ENCODE results near the gene KCNG3.

The KCNG3 gene

GRCh38 chr2:42425697-42426096 is 68.1 kb downstream of the KCNG3 start:
- Histone ChIP-seq H3K4me1 (ENCODE audit: control insufficient read depth, insufficient read depth, low read length) (no peaks in the 10 kb centered on the region), H3K9me3 (ENCODE audit: control insufficient read depth, insufficient read depth, low read length) (no peaks in the 10 kb centered on the region), H3K36me3 (ENCODE audit: control insufficient read depth, insufficient read depth, low read length) (0 out of 2 replicates have a peak, but pooled peaks cover 4% of the 10 kb centered on the region), H3K4me3 (ENCODE audit: low read depth, low read length) (no peak overlapping the region), H3K27ac (ENCODE audit: low read depth, low read length) (no peak overlapping the region), H3K9ac (ENCODE audit: low read depth, low read length) (no peak overlapping the region), H3K27me3 (ENCODE audit: control insufficient read depth, insufficient read depth, low read length) (no peaks in the 10 kb centered on the region)

DNA sequence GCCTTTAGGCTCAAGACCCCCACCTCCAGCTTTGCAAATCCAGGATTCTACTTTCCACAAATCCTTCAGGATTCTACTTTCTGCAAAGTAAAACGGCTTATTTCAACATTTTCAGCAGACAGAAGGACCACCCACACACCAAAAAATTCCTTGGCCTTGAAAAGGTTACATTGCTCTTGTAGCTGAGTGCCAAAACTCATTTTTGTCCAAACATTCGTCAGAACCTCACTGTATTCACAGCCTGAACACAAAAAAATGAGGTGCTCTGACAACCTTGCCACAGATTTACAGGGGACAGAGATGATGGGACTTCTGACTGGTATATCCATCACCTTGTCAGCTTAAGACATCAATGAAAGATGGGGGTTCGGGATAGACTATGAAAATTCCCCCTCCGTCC is 69.7 kb downstream of the KCNG3 start:
- Histone ChIP-seq H3K9me3 (ENCODE audit: control insufficient read depth, insufficient read depth, low read length) (no peaks in the 10 kb centered on the region), H3K36me3 (ENCODE audit: control insufficient read depth, insufficient read depth, low read length) (no peaks in the 10 kb centered on the region), H3K4me1 (ENCODE audit: control insufficient read depth, insufficient read depth, low read length) (no peaks in the 10 kb centered on the region), H3K9ac (ENCODE audit: low read depth, low read length) (no peak overlapping the region), H3K27me3 (ENCODE audit: control insufficient read depth, insufficient read depth, low read length) (no peaks in the 10 kb centered on the region), H3K4me3 (ENCODE audit: low read depth, low read length) (no peak overlapping the region), H3K27ac (ENCODE audit: low read depth, low read length) (no peak overlapping the region)

- Histone ChIP-seq H3K9me3 (ENCODE audit: control insufficient read depth, insufficient read depth, low read length) (no peaks in the 10 kb centered on the region), H3K4me3 (ENCODE audit: low read depth, low read length) (no peak overlapping the region), H3K27me3 (ENCODE audit: control insufficient read depth, insufficient read depth, low read length) (no peaks in the 10 kb centered on the region), H3K36me3 (ENCODE audit: control insufficient read depth, insufficient read depth, low read length) (0 out of 2 replicates have a peak, but pooled peaks cover 3% of the 10 kb centered on the region), H3K4me1 (ENCODE audit: control insufficient read depth, insufficient read depth, low read length) (no peaks in the 10 kb centered on the region), H3K9ac (ENCODE audit: low read depth, low read length) (no peak overlapping the region), H3K27ac (ENCODE audit: low read depth, low read length) (no peak overlapping the region)
Observed at GRCh38 chr2:42421601-42422239, 72.1 kb downstream of the KCNG3 start.

DNA sequence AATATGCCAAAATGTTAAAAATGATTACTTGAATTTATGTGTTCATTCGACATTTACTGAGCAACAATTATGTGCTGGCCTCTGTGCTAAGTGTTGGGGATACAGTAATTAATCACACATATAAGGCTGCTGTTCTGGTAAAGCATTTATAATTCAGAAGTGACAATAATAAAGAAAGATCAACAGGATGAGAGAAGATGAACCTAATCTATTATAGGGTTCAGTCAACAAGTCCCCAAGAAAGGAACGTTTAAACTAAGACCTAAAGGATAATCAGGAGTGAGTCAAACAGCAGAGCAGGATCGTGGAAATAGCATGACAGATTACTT is 72.7 kb downstream of the KCNG3 start:
- Histone ChIP-seq H3K9ac (ENCODE audit: low read depth, low read length) (no peak overlapping the region), H3K9me3 (ENCODE audit: control insufficient read depth, insufficient read depth, low read length) (no peaks in the 10 kb centered on the region), H3K27ac (ENCODE audit: low read depth, low read length) (no peak overlapping the region), H3K36me3 (ENCODE audit: control insufficient read depth, insufficient read depth, low read length) (0 out of 2 replicates have a peak, but pooled peaks cover 3% of the 10 kb centered on the region), H3K4me3 (ENCODE audit: low read depth, low read length) (no peak overlapping the region), H3K27me3 (ENCODE audit: control insufficient read depth, insufficient read depth, low read length) (no peaks in the 10 kb centered on the region), H3K4me1 (ENCODE audit: control insufficient read depth, insufficient read depth, low read length) (no peaks in the 10 kb centered on the region)

DNA sequence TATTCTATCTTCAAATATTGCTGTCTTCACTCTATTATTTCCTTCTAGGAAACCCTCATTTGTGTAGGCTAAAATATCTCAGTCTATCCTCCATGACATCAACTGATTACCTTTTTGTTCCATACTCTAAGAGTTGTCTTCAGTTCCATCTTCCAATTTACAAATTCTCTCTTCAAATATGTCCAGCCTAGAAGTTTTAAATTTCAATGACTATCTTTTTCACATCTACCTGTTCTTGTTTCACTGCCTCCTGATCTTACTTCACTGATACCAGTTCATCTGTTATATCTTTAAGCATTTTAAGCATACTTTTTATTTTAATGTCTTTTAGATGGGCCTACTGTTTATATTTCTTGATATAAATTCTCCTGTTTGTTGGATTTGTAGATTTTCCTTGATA is 79.1 kb downstream of the KCNG3 start:
- H3K9ac ChIP-seq (ENCODE audit: low read depth, low read length) = no peak overlapping the region
- peaks cover 38% of the 10 kb centered on the region for H3K36me3 ChIP-seq (ENCODE audit: control insufficient read depth, insufficient read depth, low read length)
- no peaks in the 10 kb centered on the region for H3K4me1 ChIP-seq (ENCODE audit: control insufficient read depth, insufficient read depth, low read length)
- H3K27ac ChIP-seq (ENCODE audit: low read depth, low read length) = no peak overlapping the region
- H3K4me3 ChIP-seq (ENCODE audit: low read depth, low read length) = no peak overlapping the region
- H3K27me3 ChIP-seq (ENCODE audit: control insufficient read depth, insufficient read depth, low read length) = no peaks in the 10 kb centered on the region
- H3K9me3 ChIP-seq (ENCODE audit: control insufficient read depth, insufficient read depth, low read length) = peaks cover 7% of the 10 kb centered on the region; the same call in 1 of the 2 replicates

GRCh38 chr2:42414158-42414557 is 79.6 kb downstream of the KCNG3 start:
- no peaks in the 10 kb centered on the region for H3K27me3 ChIP-seq (ENCODE audit: control insufficient read depth, insufficient read depth, low read length)
- H3K4me1 ChIP-seq (ENCODE audit: control insufficient read depth, insufficient read depth, low read length) = no peaks in the 10 kb centered on the region
- no peak overlapping the region for H3K9ac ChIP-seq (ENCODE audit: low read depth, low read length)
- no peak overlapping the region for H3K4me3 ChIP-seq (ENCODE audit: low read depth, low read length)
- peaks cover 39% of the 10 kb centered on the region for H3K36me3 ChIP-seq (ENCODE audit: control insufficient read depth, insufficient read depth, low read length)
- H3K27ac ChIP-seq (ENCODE audit: low read depth, low read length) = no peak overlapping the region
- peaks cover 7% of the 10 kb centered on the region; the same call in 1 of the 2 replicates for H3K9me3 ChIP-seq (ENCODE audit: control insufficient read depth, insufficient read depth, low read length)

DNA sequence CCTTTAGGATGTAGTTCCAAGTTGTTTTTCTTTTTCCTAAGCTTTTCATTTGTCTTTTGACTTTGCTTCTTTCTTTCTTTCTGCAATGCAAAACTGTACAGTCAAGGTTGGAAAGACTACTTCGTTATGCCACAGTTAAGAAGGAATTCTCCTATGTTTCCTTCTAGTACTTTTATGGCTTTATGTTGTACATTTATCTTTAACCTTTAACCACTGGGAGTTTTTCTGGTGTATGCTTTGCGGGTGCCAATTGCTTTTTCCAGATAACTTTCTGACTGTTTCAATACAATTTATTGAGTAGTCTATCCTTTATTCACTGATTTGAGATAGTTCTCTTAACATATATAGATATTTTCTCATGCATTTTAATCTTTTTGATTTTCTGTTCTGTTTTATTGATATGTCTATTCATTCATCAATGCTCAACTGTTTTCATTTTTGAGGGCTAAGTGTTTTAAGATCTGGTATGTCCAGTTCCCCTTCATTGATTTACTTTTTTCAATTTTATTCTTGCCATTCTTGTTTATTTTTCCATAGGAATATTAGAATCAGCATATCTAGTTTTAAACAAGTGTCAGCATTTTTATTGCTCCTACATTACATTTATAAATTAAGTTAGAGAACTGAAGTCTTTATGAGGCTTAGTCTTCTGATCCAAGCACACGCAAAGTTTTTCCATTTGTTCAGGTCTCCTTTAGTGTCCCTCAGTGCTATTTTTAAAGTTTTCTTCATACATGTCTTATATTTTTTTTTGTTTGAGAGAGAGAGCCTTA is 82.9 kb downstream of the KCNG3 start:
- no peaks in the 10 kb centered on the region for H3K27me3 ChIP-seq (ENCODE audit: control insufficient read depth, insufficient read depth, low read length)
- no peaks in the 10 kb centered on the region for H3K4me1 ChIP-seq (ENCODE audit: control insufficient read depth, insufficient read depth, low read length)
- H3K9me3 ChIP-seq (ENCODE audit: control insufficient read depth, insufficient read depth, low read length) = peaks cover 9% of the 10 kb centered on the region; the same call in 1 of the 2 replicates
- no peak overlapping the region for H3K4me3 ChIP-seq (ENCODE audit: low read depth, low read length)
- H3K27ac ChIP-seq (ENCODE audit: low read depth, low read length) = no peak overlapping the region
- H3K9ac ChIP-seq (ENCODE audit: low read depth, low read length) = no peak overlapping the region
- H3K36me3 ChIP-seq (ENCODE audit: control insufficient read depth, insufficient read depth, low read length) = peaks cover 43% of the 10 kb centered on the region

GRCh38 chr2:42408009-42408408 is 85.8 kb downstream of the KCNG3 start:
- no peaks in the 10 kb centered on the region for H3K27me3 ChIP-seq (ENCODE audit: control insufficient read depth, insufficient read depth, low read length)
- H3K9ac ChIP-seq (ENCODE audit: low read depth, low read length) = no peak overlapping the region
- no peak overlapping the region for H3K4me3 ChIP-seq (ENCODE audit: low read depth, low read length)
- no peak overlapping the region for H3K27ac ChIP-seq (ENCODE audit: low read depth, low read length)
- H3K4me1 ChIP-seq (ENCODE audit: control insufficient read depth, insufficient read depth, low read length) = no peaks in the 10 kb centered on the region
- peaks cover 29% of the 10 kb centered on the region for H3K36me3 ChIP-seq (ENCODE audit: control insufficient read depth, insufficient read depth, low read length)
- H3K9me3 ChIP-seq (ENCODE audit: control insufficient read depth, insufficient read depth, low read length) = 0 out of 2 replicates have a peak, but pooled peaks cover 3% of the 10 kb centered on the region

DNA sequence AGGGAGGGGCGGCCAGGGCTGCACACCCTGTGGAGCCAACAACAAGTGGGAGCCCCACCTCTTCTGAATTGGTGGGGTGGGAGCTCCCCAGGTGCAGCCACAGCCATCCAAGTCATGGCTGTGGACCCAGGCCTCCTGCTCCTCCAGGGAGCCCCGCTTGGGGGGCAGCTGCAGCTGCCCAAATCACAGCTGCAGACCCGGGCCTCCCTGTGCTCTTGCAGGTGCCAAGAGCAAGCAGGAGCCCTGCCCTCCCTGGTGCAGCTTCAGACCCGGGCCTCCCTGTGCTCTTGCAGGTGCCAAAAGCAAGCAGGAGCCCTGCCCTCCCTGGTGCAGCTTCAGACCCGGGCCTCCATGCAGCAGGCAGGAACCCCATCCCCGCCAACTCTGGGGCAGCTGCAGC is 86.3 kb downstream of the KCNG3 start:
- no peak overlapping the region for H3K27ac ChIP-seq (ENCODE audit: low read depth, low read length)
- no peaks in the 10 kb centered on the region for H3K4me1 ChIP-seq (ENCODE audit: control insufficient read depth, insufficient read depth, low read length)
- no peak overlapping the region for H3K9ac ChIP-seq (ENCODE audit: low read depth, low read length)
- 0 out of 2 replicates have a peak, but pooled peaks cover 3% of the 10 kb centered on the region for H3K9me3 ChIP-seq (ENCODE audit: control insufficient read depth, insufficient read depth, low read length)
- no peak overlapping the region for H3K4me3 ChIP-seq (ENCODE audit: low read depth, low read length)
- peaks cover 27% of the 10 kb centered on the region for H3K36me3 ChIP-seq (ENCODE audit: control insufficient read depth, insufficient read depth, low read length)
- no peaks in the 10 kb centered on the region for H3K27me3 ChIP-seq (ENCODE audit: control insufficient read depth, insufficient read depth, low read length)

DNA sequence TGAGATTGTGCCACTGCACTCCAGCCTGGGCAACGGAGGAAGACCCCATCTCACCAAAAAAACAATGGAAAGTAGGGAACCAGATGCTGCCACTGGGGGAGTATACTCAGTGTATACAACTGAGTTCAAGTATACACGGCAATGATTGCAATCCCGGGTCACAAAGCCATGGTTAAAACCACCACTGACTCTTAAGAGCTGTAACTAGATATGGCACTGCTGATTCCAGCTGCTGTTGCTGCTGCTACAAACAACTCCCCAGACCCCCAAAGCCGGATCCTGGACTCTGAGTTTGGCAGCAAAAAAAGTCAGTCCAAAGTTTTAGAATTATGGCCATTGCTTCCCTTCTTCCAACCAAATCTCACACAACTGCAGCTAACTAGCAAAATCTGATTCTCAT is 89.1 kb downstream of the KCNG3 start:
- Histone ChIP-seq H3K9me3 (ENCODE audit: control insufficient read depth, insufficient read depth, low read length) (0 out of 2 replicates have a peak, but pooled peaks cover 3% of the 10 kb centered on the region), H3K27ac (ENCODE audit: low read depth, low read length) (no peak overlapping the region), H3K36me3 (ENCODE audit: control insufficient read depth, insufficient read depth, low read length) (peaks cover 9% of the 10 kb centered on the region), H3K4me3 (ENCODE audit: low read depth, low read length) (no peak overlapping the region), H3K27me3 (ENCODE audit: control insufficient read depth, insufficient read depth, low read length) (no peaks in the 10 kb centered on the region), H3K9ac (ENCODE audit: low read depth, low read length) (no peak overlapping the region), H3K4me1 (ENCODE audit: control insufficient read depth, insufficient read depth, low read length) (no peaks in the 10 kb centered on the region)

- Histone ChIP-seq H3K4me1 (ENCODE audit: control insufficient read depth, insufficient read depth, low read length) (no peaks in the 10 kb centered on the region), H3K4me3 (ENCODE audit: low read depth, low read length) (no peak overlapping the region), H3K9me3 (ENCODE audit: control insufficient read depth, insufficient read depth, low read length) (no peaks in the 10 kb centered on the region), H3K27me3 (ENCODE audit: control insufficient read depth, insufficient read depth, low read length) (no peaks in the 10 kb centered on the region), H3K9ac (ENCODE audit: low read depth, low read length) (no peak overlapping the region), H3K27ac (ENCODE audit: low read depth, low read length) (no peak overlapping the region), H3K36me3 (ENCODE audit: control insufficient read depth, insufficient read depth, low read length) (no peaks in the 10 kb centered on the region)
Observed at GRCh38 chr2:42401773-42402172, 92.0 kb downstream of the KCNG3 start.
